Measurements from ENCODE around the gene CDH13.

- no peak for TF ChIP-seq CTCF (IDR thresholded peaks at IDR 0.05)
- TF ChIP-seq POLR2A (IDR thresholded peaks at IDR 0.05): no peak
Observed at GRCh38 chr16:83300326-83300725, 673.6 kb downstream of the CDH13 start.

All from adrenal gland (tissue), 5 donors.